ENCODE measurements around the gene NOL9. TPM values are rescaled to one million over a fixed set of nuclear protein-coding genes. Genes with fewer than 3 reads are reported as not detected.
A peak's percentile ranks its signal among the peaks of the same experiment; 100 is the strongest.

The NOL9 gene
- total and polyA plus RNA-seq, 9 of the 15 experiments (the other 6 are each of a cell fraction or from before 2014, with no cell fraction given), result 5.6 to 76.5 (median 47.3) TPM

DNA sequence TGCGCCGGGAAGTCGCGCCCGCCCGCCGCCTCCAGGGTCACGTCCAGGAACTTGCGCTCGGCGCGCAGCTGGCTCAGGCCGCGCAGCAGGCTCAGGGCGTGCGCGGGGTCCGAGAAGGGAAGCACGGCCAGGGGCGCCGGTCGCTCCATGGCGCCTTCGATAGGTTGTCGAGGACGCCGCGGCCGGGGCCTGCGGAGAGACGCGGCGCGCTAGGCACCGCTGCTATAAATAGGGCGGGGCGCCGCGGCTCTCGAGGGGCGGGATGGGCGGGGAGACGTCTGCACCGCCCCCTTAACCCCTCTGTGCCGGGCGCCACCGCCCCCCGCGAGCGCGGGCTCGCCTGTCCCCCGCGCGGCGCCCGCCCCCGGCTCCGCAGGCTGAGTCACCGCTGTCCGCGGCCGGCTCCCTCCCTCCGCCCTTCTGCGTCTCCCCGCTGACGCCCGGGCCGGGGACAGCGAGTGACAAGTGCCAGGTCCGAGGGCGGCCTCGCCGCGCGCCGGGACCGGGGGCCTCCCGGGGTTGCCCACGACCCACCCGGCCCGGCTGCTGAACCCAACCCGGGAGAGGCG, 48.4 kb upstream of the NOL9 start, which contains the start of gene KLHL21:
Gene KLHL21, minus strand, starts transcription at position 201 of the 569 bp plus-strand sequence. Its CDS starts 52 bp downstream, at position 149.
- in situ Hi-C loops (cut with MboI), result no loop called here
- peak within 1 kb of the TSS; percentile 99 for H3K27ac ChIP-seq (ENCODE audit: extremely low read depth, low read depth, low read length)
- H2AFZ ChIP-seq (ENCODE audit: low read depth, low read length), result peak within 1 kb of the TSS; percentile 100
- peak within 1 kb of the TSS; percentile 89 for H3K4me3 ChIP-seq
- H3K4me1 ChIP-seq (replicated peaks in 1 of 2; ENCODE audit: control insufficient read depth in 2 of 2, insufficient read depth in 2 of 2, low read length in 2 of 2), result peaks cover 33 to 56% of the 10 kb centered on the region in 2 experiments
- ATAC-seq (peak; percentile 84), FAIRE-seq (no peak), DNase-seq (ENCODE audit: extremely low read depth in 1 of 4, low spot score in 3 of 4) (peak; percentile 93 to 98 (median 96))
- peaks cover 14% of the 10 kb centered on the region for H3K9me1 ChIP-seq (ENCODE audit: control insufficient read depth, insufficient read depth, low read length)
- ChIA-PET POLR2A (interaction anchor here (0.6 to 10.7 kb wide), 16 partner anchors 8 to 717 kb away, joined by 3 to 221 read pairs (median 4); partner anchors contain the start of genes PHF13, THAP3 and ZBTB48), CTCF (ENCODE audit: low intra/inter-chr PET ratio) (no interaction called here)
- H3K36me3 ChIP-seq (ENCODE audit: control insufficient read depth, insufficient read depth, low read length), result peaks cover 29% of the 10 kb centered on the region; the same call in 2 of the 3 replicates
- peak within 1 kb of the TSS; percentile 95 to 100 for H3K9ac ChIP-seq (ENCODE audit: insufficient read depth in 1 of 2, low read depth in 2 of 2, low read length in 2 of 2)
- intact Hi-C loops (cut with micrococcal nuclease), result no loop called here
- H3K27me3 ChIP-seq (ENCODE audit: control insufficient read depth in 2 of 2, insufficient read depth in 2 of 2, low read length in 2 of 2), result no peaks in the 10 kb centered on the region
- WGBS (ENCODE audit: insufficient coverage, low coverage, missing lambda C conversion rate), result under 1% methylated on average over 36 of the region's 84 CpGs
- BruUV-seq (replicated peaks), result no TSS peak
- H3K9me3 ChIP-seq (replicated peaks; ENCODE audit: control insufficient read depth, insufficient read depth, low read depth, low read length), result no peaks in the 10 kb centered on the region
- H3K4me2 ChIP-seq (ENCODE audit: insufficient read depth, low read length), result peak within 1 kb of the TSS; percentile 99
- peaks cover 33% of the 10 kb centered on the region for H4K20me1 ChIP-seq (replicated peaks; ENCODE audit: control insufficient read depth, insufficient read depth, low read length)
- H3K79me2 ChIP-seq (ENCODE audit: control insufficient read depth, insufficient read depth, low read length), result peaks cover 47% of the 10 kb centered on the region
- TF ChIP-seq BRCA1 (IDR thresholded peaks at IDR 0.05) (no peak), BRCA1 (CRISPR knock-in tag; IDR thresholded peaks at IDR 0.05) (no peak), PCBP1 (IDR thresholded peaks at IDR 0.05; ENCODE audit: low read depth, low read length, poor library complexity, severe bottlenecking) (no peak), ZNF445 (CRISPR knock-in tag; IDR thresholded peaks at IDR 0.05; ENCODE audit: low read depth) (no peak), CTBP1 (IDR thresholded peaks at IDR 0.05; ENCODE audit: borderline replicate concordance) (peak; percentile 95), CREBBP (IDR thresholded peaks at IDR 0.05; ENCODE audit: low read depth, low read length) (no peak), CBFB (CRISPR knock-in tag; IDR thresholded peaks at IDR 0.05) (no peak), ZNF584 (CRISPR knock-in tag; IDR thresholded peaks at IDR 0.05; ENCODE audit: low read depth) (0 out of 2 replicates have a peak, but pooled peaks have one; percentile 9), TARDBP (IDR thresholded peaks at IDR 0.05) (no peak), ZKSCAN1 (IDR thresholded peaks at IDR 0.05; ENCODE audit: low read depth, low read length) (no peak), ELF2 (CRISPR knock-in tag; IDR thresholded peaks at IDR 0.05) (no peak), ZNF57 (CRISPR knock-in tag; IDR thresholded peaks at IDR 0.05) (no peak), EGR1 (conservative IDR thresholded peaks at IDR 0.05) (peak; percentile 62)
- TF ChIP-seq, protein P1, sequence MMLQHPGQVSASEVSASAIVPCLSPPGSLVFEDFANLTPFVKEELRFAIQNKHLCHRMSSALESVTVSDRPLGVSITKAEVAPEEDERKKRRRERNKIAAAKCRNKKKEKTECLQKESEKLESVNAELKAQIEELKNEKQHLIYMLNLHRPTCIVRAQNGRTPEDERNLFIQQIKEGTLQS (IDR thresholded peaks at IDR 0.05), result peak; percentile 56
- TF ChIP-seq, protein P1 (CRISPR knock-in tag; conservative IDR thresholded peaks at IDR 0.05), result peak; percentile 32; the same call in 1 of the 2 replicates
- TF ChIP-seq, protein P2, sequence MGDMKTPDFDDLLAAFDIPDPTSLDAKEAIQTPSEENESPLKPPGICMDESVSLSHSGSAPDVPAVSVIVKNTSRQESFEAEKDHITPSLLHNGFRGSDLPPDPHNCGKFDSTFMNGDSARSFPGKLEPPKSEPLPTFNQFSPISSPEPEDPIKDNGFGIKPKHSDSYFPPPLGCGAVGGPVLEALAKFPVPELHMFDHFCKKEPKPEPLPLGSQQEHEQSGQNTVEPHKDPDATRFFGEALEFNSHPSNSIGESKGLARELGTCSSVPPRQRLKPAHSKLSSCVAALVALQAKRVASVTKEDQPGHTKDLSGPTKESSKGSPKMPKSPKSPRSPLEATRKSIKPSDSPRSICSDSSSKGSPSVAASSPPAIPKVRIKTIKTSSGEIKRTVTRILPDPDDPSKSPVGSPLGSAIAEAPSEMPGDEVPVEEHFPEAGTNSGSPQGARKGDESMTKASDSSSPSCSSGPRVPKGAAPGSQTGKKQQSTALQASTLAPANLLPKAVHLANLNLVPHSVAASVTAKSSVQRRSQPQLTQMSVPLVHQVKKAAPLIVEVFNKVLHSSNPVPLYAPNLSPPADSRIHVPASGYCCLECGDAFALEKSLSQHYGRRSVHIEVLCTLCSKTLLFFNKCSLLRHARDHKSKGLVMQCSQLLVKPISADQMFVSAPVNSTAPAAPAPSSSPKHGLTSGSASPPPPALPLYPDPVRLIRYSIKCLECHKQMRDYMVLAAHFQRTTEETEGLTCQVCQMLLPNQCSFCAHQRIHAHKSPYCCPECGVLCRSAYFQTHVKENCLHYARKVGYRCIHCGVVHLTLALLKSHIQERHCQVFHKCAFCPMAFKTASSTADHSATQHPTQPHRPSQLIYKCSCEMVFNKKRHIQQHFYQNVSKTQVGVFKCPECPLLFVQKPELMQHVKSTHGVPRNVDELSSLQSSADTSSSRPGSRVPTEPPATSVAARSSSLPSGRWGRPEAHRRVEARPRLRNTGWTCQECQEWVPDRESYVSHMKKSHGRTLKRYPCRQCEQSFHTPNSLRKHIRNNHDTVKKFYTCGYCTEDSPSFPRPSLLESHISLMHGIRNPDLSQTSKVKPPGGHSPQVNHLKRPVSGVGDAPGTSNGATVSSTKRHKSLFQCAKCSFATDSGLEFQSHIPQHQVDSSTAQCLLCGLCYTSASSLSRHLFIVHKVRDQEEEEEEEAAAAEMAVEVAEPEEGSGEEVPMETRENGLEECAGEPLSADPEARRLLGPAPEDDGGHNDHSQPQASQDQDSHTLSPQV (IDR thresholded peaks at IDR 0.05), result peak; percentile 22
- TF ChIP-seq, protein P3, sequence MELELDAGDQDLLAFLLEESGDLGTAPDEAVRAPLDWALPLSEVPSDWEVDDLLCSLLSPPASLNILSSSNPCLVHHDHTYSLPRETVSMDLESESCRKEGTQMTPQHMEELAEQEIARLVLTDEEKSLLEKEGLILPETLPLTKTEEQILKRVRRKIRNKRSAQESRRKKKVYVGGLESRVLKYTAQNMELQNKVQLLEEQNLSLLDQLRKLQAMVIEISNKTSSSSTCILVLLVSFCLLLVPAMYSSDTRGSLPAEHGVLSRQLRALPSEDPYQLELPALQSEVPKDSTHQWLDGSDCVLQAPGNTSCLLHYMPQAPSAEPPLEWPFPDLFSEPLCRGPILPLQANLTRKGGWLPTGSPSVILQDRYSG (tag; conservative IDR thresholded peaks at IDR 0.05; ENCODE audit: low read depth), result no peak
